ENCODE results near the gene CLIC4.
"Not testable (repeated sequence)": the region's sequence is repeated elsewhere in the genome, so short reads cannot be mapped to it uniquely, and the experiment has no call there.

DNA sequence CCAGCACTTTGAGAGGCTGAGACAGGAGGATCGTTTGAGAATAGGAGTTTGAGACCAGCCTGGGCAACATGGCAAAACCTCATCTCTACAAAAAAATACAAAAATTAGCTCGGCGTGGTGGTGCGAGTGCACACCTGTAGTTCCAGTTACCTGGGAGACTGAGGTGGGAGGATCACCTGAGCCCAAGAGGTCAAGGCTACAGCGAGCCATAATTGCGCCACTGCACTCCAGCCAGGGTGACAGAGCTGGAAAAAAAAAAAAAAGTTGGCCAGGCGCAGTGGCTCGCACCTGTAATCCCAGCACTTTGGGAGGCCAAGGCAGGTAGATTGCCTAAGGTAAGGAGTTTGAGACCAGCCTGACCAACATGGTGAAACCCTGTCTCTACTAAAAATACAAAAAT lies 46.9 kb upstream of the CLIC4 start:
- not testable (repeated sequence) for TF ChIP-seq CTCF (IDR thresholded peaks at IDR 0.05 in 8 of 11, conservative IDR thresholded peaks at IDR 0.05 in 3 of 11); POLR2A (IDR thresholded peaks at IDR 0.05); POLR2AphosphoS5 (IDR thresholded peaks at IDR 0.05)

Measured in spleen (tissue), 7 donors.